Endothelial cell of umbilical vein (primary cell): Measurements from ENCODE around the gene FAM219B. TPM values are rescaled to one million over a fixed set of nuclear protein-coding genes. Genes with fewer than 3 reads are reported as not detected.

Source experiments
- BruUV-seq: library from RNA; stranded (reverse); fragments of 400-500 nt; replicated peaks from 2 replicates; lab custom pipeline; 2021; lab: Mats Ljungman, UMichigan
- CTCF ChIA-PET: fragments of 300-600, 350-600 bp; sonication (Branson Sonifier 250); formaldehyde crosslinking; loops from one replicate; lab custom pipeline; 2021; ENCODE audit warnings: antibody characterized with exemption, inconsistent platforms; lab: Charles Lee
- POLR2A ChIA-PET: fragments of 300-600, 350-600 bp; sonication (Branson Sonifier 250); formaldehyde crosslinking; loops from one replicate; lab custom pipeline; 2021; ENCODE audit warnings: antibody characterized with exemption, inconsistent platforms; lab: Charles Lee
- DNase-seq: peaks from one replicate; pipeline ENCODE4 v3.0.0-alpha.2; 2011; ENCODE audit warnings: low read depth, low spot score
- FAIRE-seq: peaks from 2 replicates; lab custom pipeline; 2011; peaks lifted over from hg19 to GRCh38; lab: Jason Lieb, UNC
- H2AFZ ChIP-seq: 2 replicates; pipeline ENCODE4 v1.6.0; 2012; ENCODE audit warnings: low read depth, low read length, control low read depth, inconsistent platforms
- H3K27ac ChIP-seq: 2 replicates; pipeline ENCODE4 v1.5.1; 2011; ENCODE audit warnings: low read depth, mild to moderate bottlenecking, control low read depth, low read length, moderate library complexity; ENCODE audit not compliant: insufficient read depth
- H3K27me3 ChIP-seq, 2 experiments: 2 replicates each; pipeline versions ENCODE4 v1.6.0 to v1.6.1; 2011; ENCODE audit warnings: low read length in 2 of 2, mixed read lengths in 1 of 2; ENCODE audit not compliant: control insufficient read depth in 2 of 2, insufficient read depth in 2 of 2
- H3K36me3 ChIP-seq, 2 experiments: 2 replicates in 1 of 2; 3 replicates in 1 of 2; pipeline ENCODE4 v1.5.1; 2011; ENCODE audit warnings: low read length in 2 of 2, mild to moderate bottlenecking in 1 of 2, moderate library complexity in 1 of 2; ENCODE audit not compliant: control insufficient read depth in 2 of 2, insufficient read depth in 2 of 2; ENCODE audit errors: extremely low read depth in 1 of 2
- H3K4me1 ChIP-seq: 3 replicates; pipeline ENCODE4 v1.5.1; 2011; ENCODE audit warnings: mild to moderate bottlenecking, low read length; ENCODE audit not compliant: control insufficient read depth, insufficient read depth; ENCODE audit errors: extremely low read depth
- H3K4me2 ChIP-seq: 2 replicates; pipeline ENCODE4 v1.6.1; 2011; ENCODE audit warnings: low read length, control low read depth, mixed read lengths; ENCODE audit not compliant: insufficient read depth
- H3K4me3 ChIP-seq, 3 experiments: fragments of 200-600 bp in 1 of 3; sonication (generic), shearing (Covaris generic) in 1 of 3; replicated peaks in 1 of 3; 2 replicates each; pipeline ENCODE4 v1.5.1; 2011 to 2016; ENCODE audit warnings: control low read depth in 3 of 3, low read length in 3 of 3, mild to moderate bottlenecking in 2 of 3, inconsistent platforms in 1 of 3, low read depth in 1 of 3, moderate library complexity in 1 of 3; ENCODE audit not compliant: insufficient read depth in 1 of 3
- H3K79me2 ChIP-seq: 2 replicates; pipeline ENCODE4 v1.6.0; 2012; ENCODE audit warnings: low read length, inconsistent platforms; ENCODE audit not compliant: control insufficient read depth, insufficient read depth
- H3K9ac ChIP-seq: replicated peaks from 2 replicates; pipeline ENCODE3; 2011; ENCODE audit warnings: low read length, control low read depth; ENCODE audit not compliant: insufficient read depth; ENCODE audit errors: extremely low read depth
- H3K9me1 ChIP-seq: replicated peaks from 3 replicates; pipeline ENCODE4 v1.6.0; 2011; ENCODE audit warnings: mild to moderate bottlenecking, low read length; ENCODE audit not compliant: control insufficient read depth, insufficient read depth; ENCODE audit errors: extremely low read depth
- H3K9me3 ChIP-seq: replicated peaks from 2 replicates; pipeline ENCODE4 v1.5.1; 2012; ENCODE audit warnings: low read length, inconsistent platforms; ENCODE audit not compliant: control insufficient read depth, insufficient read depth
- H4K20me1 ChIP-seq: replicated peaks from 2 replicates; pipeline ENCODE3; 2011; ENCODE audit warnings: mild to moderate bottlenecking, low read length; ENCODE audit not compliant: control insufficient read depth, insufficient read depth; ENCODE audit errors: extremely low read depth
- CTCF ChIP-seq, 2 donors: IDR thresholded peaks; 1 replicate in 1 of 2; 2 replicates in 1 of 2; pipeline ENCODE4 v1.5.1; 2011; ENCODE audit warnings: low read length in 2 of 2, mild to moderate bottlenecking in 2 of 2, moderate library complexity in 2 of 2, control low read depth in 1 of 2, inconsistent platforms in 1 of 2, low read depth in 1 of 2; ENCODE audit not compliant: insufficient read depth in 1 of 2; ENCODE audit errors: extremely low read depth in 1 of 2
- EZH2 ChIP-seq: IDR thresholded peaks from 2 replicates; pipeline ENCODE4 v1.6.1; 2012; ENCODE audit warnings: borderline replicate concordance, low read depth, mild to moderate bottlenecking, moderate library complexity, low read length, inconsistent platforms; ENCODE audit not compliant: severe bottlenecking
- FOS ChIP-seq: IDR thresholded peaks from 2 replicates; pipeline ENCODE4 v1.6.1; 2011; ENCODE audit warnings: mild to moderate bottlenecking, low read length, moderate library complexity, borderline replicate concordance; ENCODE audit not compliant: insufficient read depth
- GATA2 ChIP-seq: IDR thresholded peaks from 2 replicates; pipeline ENCODE4 v1.7.0; 2011; ENCODE audit warnings: low read depth, mild to moderate bottlenecking, moderate library complexity, mixed read lengths, low read length; ENCODE audit not compliant: insufficient read length, insufficient read depth
- JUN ChIP-seq: IDR thresholded peaks from 2 replicates; pipeline ENCODE4 v1.6.1; 2011; ENCODE audit warnings: borderline replicate concordance, low read depth; ENCODE audit not compliant: insufficient read length, insufficient read depth
- MAX ChIP-seq: IDR thresholded peaks from 2 replicates; pipeline ENCODE4 v1.6.1; 2011; ENCODE audit not compliant: insufficient read depth, insufficient read length
- MYC ChIP-seq: IDR thresholded peaks from one replicate; pipeline ENCODE4 v1.6.1; 2011; ENCODE audit warnings: mild to moderate bottlenecking, low read depth, low read length
- POLR2AphosphoS5 ChIP-seq: IDR thresholded peaks from 2 replicates; pipeline ENCODE4 v1.6.1; 2012; ENCODE audit warnings: low read depth, mild to moderate bottlenecking, control low read depth, low read length, moderate library complexity; ENCODE audit not compliant: insufficient read depth
- dilution Hi-C: fragments of 300-500 bp; cut with MboI; formaldehyde crosslinking; loops from one replicate; pipeline ENCODE4 v1.15.0; 2019; ENCODE audit warnings: low sequenced_read_pairs; ENCODE audit not compliant: extremely low pct_ligation_motif_present
- intact Hi-C: fragments of 100-400 bp; cut with micrococcal nuclease; formaldehyde crosslinking; loops from one replicate; pipeline ENCODE4 v1.10.0; 2022
- polyA plus RNA-seq, 4 experiments: library from polyadenylated mRNA; depleted of rRNA in 3 of 4; stranded (reverse) in 3 of 4; unstranded in 1 of 4; fragments of >200 nt; gene quantifications; 2 replicates each; pipeline versions ENCODE4 v1.2.1 to v1.2.3, GENCODE V29; 2011 to 2012; ENCODE audit warnings: missing spikeins in 1 of 4
- total RNA-seq: library from RNA; stranded (reverse); gene quantifications from 2 replicates; pipeline ENCODE4 v1.2.3, GENCODE V29; 2021

Gene FAM219B
- total and polyA plus RNA-seq, 2 donors (not counting 3 experiments of a cell fraction or from before 2014, with no cell fraction given) = 57.7 to 73.0 TPM

- Histone ChIP-seq H2AFZ (no peak overlapping the region), H3K36me3 (peaks cover 3 to 30% of the 10 kb centered on the region in 2 experiments), H3K9ac (no peak overlapping the region), H3K27me3 (no peaks in the 10 kb centered on the region), H3K9me1 (no peaks in the 10 kb centered on the region), H3K4me2 (no peak overlapping the region), H3K79me2 (peaks cover 11% of the 10 kb centered on the region), H3K9me3 (no peaks in the 10 kb centered on the region), H4K20me1 (no peaks in the 10 kb centered on the region), H3K4me1 (no peaks in the 10 kb centered on the region), H3K4me3 (no peak overlapping the region), H3K27ac (no peak overlapping the region)
- DNase-seq (no peak), FAIRE-seq (no peak)
- ChIA-PET POLR2A (interaction anchor here (0.7 kb wide), 1 partner anchor 43 kb away, joined by 5 read pairs; no protein-coding TSS in a partner anchor), CTCF (interaction anchor here (1.2 to 3.6 kb wide), 6 partner anchors 12 to 94 kb away, joined by 3 to 14 read pairs (median 5); no protein-coding TSS in a partner anchor)
- TF ChIP-seq JUN (no peak), FOS (no peak), MAX (no peak), EZH2 (no peak), MYC (no peak), POLR2AphosphoS5 (no peak), GATA2 (no peak), CTCF (IDR thresholded peaks at IDR 0.05; ENCODE audit: extremely low read depth in 1 of 2, insufficient read depth in 1 of 2, low read depth in 1 of 2, low read length in 2 of 2) (no peak)
- BruUV-seq = no TSS peak
- intact Hi-C loops (no loop called here), dilution Hi-C loops (no loop called here)
Observed at GRCh38 chr15:74856537-74856936, 50.1 kb downstream of the FAM219B start.
